ENCODE data around the gene NPW. TPM values are rescaled to one million over a fixed set of nuclear protein-coding genes. Genes with fewer than 3 reads are reported as not detected.

The NPW gene
- total RNA-seq, 1 experiment from 2014 or later: 7.1 TPM

GRCh38 chr16:2024032-2024420 lies 4.4 kb downstream of the NPW start:
- H3K79me2 ChIP-seq (ENCODE audit: insufficient read depth, low read length): no peaks in the 10 kb centered on the region
- no peak overlapping the region for H3T11ph ChIP-seq (ENCODE audit: low read length)
- no peak for DNase-seq
- H3K4ac ChIP-seq (ENCODE audit: low read depth, low read length): no peak overlapping the region
- no peak overlapping the region for H3K18ac ChIP-seq (ENCODE audit: insufficient read length, low read depth, low read length)
- no peak overlapping the region for H3K14ac ChIP-seq (ENCODE audit: insufficient read depth, low read length)
- Mint-ChIP-seq H3K4me3 (peak overlapping the region in 1 of 2 experiments; percentile 56; a peak in 2 of 5 replicates), H3K27ac (no peak overlapping the region; a peak in 1 of 7 replicates), H3K4me1 (peaks cover 14 to 16% of the 10 kb centered on the region in 2 experiments), H3K36me3 (ENCODE audit: insufficient read depth in 1 of 3, low read depth in 3 of 3) (no peaks in the 10 kb centered on the region), H3K27me3 (ENCODE audit: low read depth) (peaks cover 71% of the 10 kb centered on the region), H3K9me3 (peaks cover 0 to 6% of the 10 kb centered on the region in 2 experiments; a peak in 3 of 5 replicates)
- no peak overlapping the region for H2BK120ac ChIP-seq (ENCODE audit: low read depth, low read length, poor library complexity, severe bottlenecking)
- H3K9me3 ChIP-seq (ENCODE audit: control insufficient read depth, low read depth, low read length): no peaks in the 10 kb centered on the region
- peaks cover 20% of the 10 kb centered on the region; the same call in 1 of the 2 replicates for H3K27me3 ChIP-seq (ENCODE audit: insufficient read depth, low read length)
- H3K9ac ChIP-seq (ENCODE audit: extremely low read depth, insufficient read length, low read length): no peak overlapping the region
- H4K20me1 ChIP-seq (ENCODE audit: control insufficient read depth, insufficient read depth, insufficient read length): no peaks in the 10 kb centered on the region
- H3K27ac ChIP-seq (ENCODE audit: insufficient read length, low read depth, low read length): no peak overlapping the region
- H3K23me2 ChIP-seq (ENCODE audit: insufficient read length, low read depth, low read length, poor library complexity, severe bottlenecking): peaks cover 16% of the 10 kb centered on the region
- H2BK15ac ChIP-seq (ENCODE audit: low read depth, low read length): no peak overlapping the region; the same call in 1 of the 2 replicates
- peak overlapping the region; percentile 35 for H3K4me2 ChIP-seq (ENCODE audit: insufficient read depth, insufficient read length, low read length)
- no peak overlapping the region for H2AK5ac ChIP-seq (ENCODE audit: insufficient read length, low read length)
- no peak overlapping the region for H4K8ac ChIP-seq (replicated peaks; ENCODE audit: insufficient read length, low read depth, low read length)
- H3K23ac ChIP-seq (ENCODE audit: insufficient read length, low read depth, low read length): no peak overlapping the region
- no peak overlapping the region for H4K91ac ChIP-seq (ENCODE audit: insufficient read length, low read depth, low read length)
- no peak overlapping the region for H2BK20ac ChIP-seq (ENCODE audit: low read depth, low read length, poor library complexity, severe bottlenecking)
- no peak overlapping the region for H2BK5ac ChIP-seq (ENCODE audit: insufficient read length, low read length)
- no peak overlapping the region for H2BK12ac ChIP-seq (ENCODE audit: insufficient read length, low read depth, low read length)
- no peaks in the 10 kb centered on the region; the same call in 1 of the 2 replicates for H3K4me1 ChIP-seq (ENCODE audit: insufficient read depth, low read length)
- H3K79me1 ChIP-seq (ENCODE audit: insufficient read depth, low read depth, low read length, poor library complexity, severe bottlenecking): no peaks in the 10 kb centered on the region
- TF ChIP-seq CTCF (conservative IDR thresholded peaks at IDR 0.05): no peak
- WGBS (ENCODE audit: extremely low coverage, insufficient read length, low lambda C conversion rate): no CpG with 5 or more reads among the region's 12 CpGs
- no peak overlapping the region for H4K5ac ChIP-seq (ENCODE audit: insufficient read length, low read depth, low read length)
- H2AFZ ChIP-seq (ENCODE audit: low read length): no peak overlapping the region
- no peak overlapping the region for H3K56ac ChIP-seq (ENCODE audit: insufficient read length, low read depth, low read length)

Data from H9 (cell line).